ENCODE measurements around the gene TMEM61.
A peak's percentile ranks its signal among the peaks of the same experiment; 100 is the strongest.

TMEM61 gene

GRCh38 chr1:54997711-54997986 lies 17.2 kb downstream of the TMEM61 start:
- no peak for DNase-seq (ENCODE audit: low spot score)
- TF ChIP-seq, protein P1, sequence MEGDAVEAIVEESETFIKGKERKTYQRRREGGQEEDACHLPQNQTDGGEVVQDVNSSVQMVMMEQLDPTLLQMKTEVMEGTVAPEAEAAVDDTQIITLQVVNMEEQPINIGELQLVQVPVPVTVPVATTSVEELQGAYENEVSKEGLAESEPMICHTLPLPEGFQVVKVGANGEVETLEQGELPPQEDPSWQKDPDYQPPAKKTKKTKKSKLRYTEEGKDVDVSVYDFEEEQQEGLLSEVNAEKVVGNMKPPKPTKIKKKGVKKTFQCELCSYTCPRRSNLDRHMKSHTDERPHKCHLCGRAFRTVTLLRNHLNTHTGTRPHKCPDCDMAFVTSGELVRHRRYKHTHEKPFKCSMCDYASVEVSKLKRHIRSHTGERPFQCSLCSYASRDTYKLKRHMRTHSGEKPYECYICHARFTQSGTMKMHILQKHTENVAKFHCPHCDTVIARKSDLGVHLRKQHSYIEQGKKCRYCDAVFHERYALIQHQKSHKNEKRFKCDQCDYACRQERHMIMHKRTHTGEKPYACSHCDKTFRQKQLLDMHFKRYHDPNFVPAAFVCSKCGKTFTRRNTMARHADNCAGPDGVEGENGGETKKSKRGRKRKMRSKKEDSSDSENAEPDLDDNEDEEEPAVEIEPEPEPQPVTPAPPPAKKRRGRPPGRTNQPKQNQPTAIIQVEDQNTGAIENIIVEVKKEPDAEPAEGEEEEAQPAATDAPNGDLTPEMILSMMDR (IDR thresholded peaks at IDR 0.05; ENCODE audit: extremely low read depth, insufficient read depth, missing control alignments), result no peak
- in situ Hi-C loops (cut with MboI; ENCODE audit: low pct_unique_long_range_greater_than_20kb, low sequenced_read_pairs, unreplicated experiment), result loop anchor here (5.0 kb wide), 1 partner anchor 40 kb away; no protein-coding TSS in a partner anchor

GRCh38 chr1:54998100-54998499 lies 17.7 kb downstream of the TMEM61 start:
- no peak for DNase-seq (ENCODE audit: low spot score)
- TF ChIP-seq, protein P1 (IDR thresholded peaks at IDR 0.05; ENCODE audit: extremely low read depth, insufficient read depth, missing control alignments), result no peak
- in situ Hi-C loops (cut with MboI; ENCODE audit: low pct_unique_long_range_greater_than_20kb, low sequenced_read_pairs, unreplicated experiment), result loop anchor here (5.0 kb wide), 1 partner anchor 41 kb away; no protein-coding TSS in a partner anchor

DNA sequence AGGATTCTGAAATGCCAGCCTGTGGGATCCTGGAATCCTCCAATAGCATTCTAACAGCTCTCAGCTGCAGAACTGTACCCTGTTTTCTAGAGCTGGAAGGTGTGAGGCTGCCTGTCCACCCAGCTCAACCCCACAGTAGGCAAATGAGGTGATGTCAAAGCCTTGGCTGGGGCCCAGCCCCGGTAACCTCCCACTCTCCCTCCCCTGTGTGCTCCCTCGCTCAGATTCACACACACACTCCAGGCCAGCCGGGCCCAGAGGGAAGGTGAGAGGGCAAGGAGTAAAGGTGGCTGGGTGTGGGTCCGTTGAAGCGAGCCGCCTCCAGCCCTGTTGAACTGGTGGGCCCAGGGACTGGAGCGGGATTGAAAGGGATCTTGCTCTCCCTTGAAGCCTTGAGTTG lies 18.2 kb downstream of the TMEM61 start, which contains the start of gene BSND:
Gene BSND, plus strand, starts transcription at position 257 of the 400 bp plus-strand sequence. CDS start 254 bp downstream, outside the sequence.
- in situ Hi-C loops (cut with MboI; ENCODE audit: low pct_unique_long_range_greater_than_20kb, low sequenced_read_pairs, unreplicated experiment), result loop anchor here (5.0 kb wide), 1 partner anchor 41 kb away; no protein-coding TSS in a partner anchor
- TF ChIP-seq, protein P1 (IDR thresholded peaks at IDR 0.05; ENCODE audit: extremely low read depth, insufficient read depth, missing control alignments), result no peak
- peak; percentile 61 for DNase-seq (ENCODE audit: low spot score)

DNA sequence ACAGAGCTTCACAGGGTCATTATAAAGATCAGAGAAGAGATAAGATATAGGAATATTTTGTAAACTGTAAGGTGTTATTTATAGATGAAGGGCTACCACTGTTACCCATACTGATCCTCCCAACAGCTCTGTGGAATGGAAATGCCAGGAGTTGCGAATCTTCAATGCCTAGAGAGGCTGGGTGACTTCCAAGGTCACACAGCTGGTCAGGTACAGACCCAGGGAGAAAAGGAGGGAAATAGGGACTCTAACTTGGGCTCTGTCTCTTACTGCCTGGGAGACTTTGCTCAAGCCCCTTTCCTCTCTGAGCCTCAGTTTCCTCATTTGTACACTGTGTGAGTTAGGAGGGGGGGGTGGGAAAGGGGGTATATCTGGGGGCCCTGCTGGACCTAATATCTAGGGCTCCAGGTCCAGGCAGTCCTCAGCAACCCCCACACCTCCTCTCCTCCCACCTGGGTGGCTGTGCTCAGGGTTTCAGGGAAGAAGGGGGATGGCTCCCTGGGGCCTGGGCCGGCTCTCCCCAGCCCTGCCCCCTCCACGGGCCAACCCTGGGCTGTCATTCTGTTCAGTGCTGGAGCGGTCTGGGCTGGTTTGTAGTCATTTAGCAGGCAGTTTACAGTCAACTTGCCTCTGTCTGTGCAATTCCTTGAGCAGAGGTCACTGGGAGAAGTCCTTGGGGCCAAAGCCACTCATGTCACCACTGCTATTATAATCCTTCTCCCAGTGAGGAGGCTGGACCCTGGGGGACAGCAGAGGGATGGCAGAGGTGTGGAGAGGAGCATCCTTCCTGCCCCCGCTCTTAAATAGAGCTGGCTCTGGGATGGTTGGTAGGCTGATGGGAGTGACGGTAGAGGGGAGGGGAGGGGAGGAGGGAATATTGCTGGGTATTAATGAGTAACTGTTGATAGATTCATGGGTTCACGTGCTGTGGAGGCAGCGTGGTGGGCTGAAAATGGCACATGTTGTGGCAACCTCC lies 20.0 kb downstream of the TMEM61 start:
- DNase-seq (ENCODE audit: low spot score), result no peak
- TF ChIP-seq, protein P1 (IDR thresholded peaks at IDR 0.05; ENCODE audit: extremely low read depth, insufficient read depth, missing control alignments), result no peak

DNA sequence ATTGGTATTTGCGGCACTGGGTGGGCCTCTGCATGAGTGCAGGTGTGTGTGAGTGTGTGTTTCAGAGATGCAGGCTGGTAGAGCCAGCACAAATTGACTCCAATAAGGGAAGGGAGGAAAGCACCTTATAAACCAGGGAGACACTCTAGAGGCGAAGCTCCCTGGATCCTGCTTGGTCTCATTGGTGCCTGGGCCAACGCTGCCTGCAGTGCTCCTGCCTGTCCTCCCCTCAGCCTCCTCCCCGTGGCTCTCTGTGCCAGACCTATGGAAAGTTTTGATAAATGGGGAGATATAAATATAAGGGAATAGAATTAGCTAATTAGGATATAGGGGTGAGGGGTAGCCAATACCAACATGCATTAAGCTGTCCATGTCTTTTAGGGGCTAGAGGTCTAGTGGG lies 20.9 kb downstream of the TMEM61 start:
- in situ Hi-C loops (cut with MboI; ENCODE audit: low pct_unique_long_range_greater_than_20kb, low sequenced_read_pairs, unreplicated experiment), result no loop called here
- TF ChIP-seq, protein P1 (IDR thresholded peaks at IDR 0.05; ENCODE audit: extremely low read depth, insufficient read depth, missing control alignments), result no peak
- no peak for DNase-seq (ENCODE audit: low spot score)

More for the DNA sequence above, 20.0 kb downstream of the TMEM61 start:
- in situ Hi-C loops (cut with MboI; ENCODE audit: low pct_unique_long_range_greater_than_20kb, low sequenced_read_pairs, unreplicated experiment), result no loop called here

- no peak for DNase-seq (ENCODE audit: low spot score)
- in situ Hi-C loops (cut with MboI; ENCODE audit: low pct_unique_long_range_greater_than_20kb, low sequenced_read_pairs, unreplicated experiment), result no loop called here
- TF ChIP-seq, protein P1 (IDR thresholded peaks at IDR 0.05; ENCODE audit: extremely low read depth, insufficient read depth, missing control alignments), result no peak
Observed at GRCh38 chr1:55002686-55003085, 22.3 kb downstream of the TMEM61 start.
